DND-41 (cell line): ENCODE results near the gene MT1G.
A peak's percentile ranks its signal among the peaks of the same experiment; 100 is the strongest.

Source experiments
- ATAC-seq: fragments of 200-7000 bp; cut with Tn5 transposase; 3 replicates; pipeline ENCODE4 v1.9.1; 2021; ENCODE audit warnings: low read depth; ENCODE audit not compliant: insufficient read depth
- DNase-seq: peaks from one replicate; pipeline ENCODE4 v3.0.0-alpha.2; 2020
- H2AFZ ChIP-seq: 2 replicates; pipeline ENCODE4 v1.6.0; 2012; ENCODE audit warnings: low read depth, low read length
- H3K27ac ChIP-seq: 2 replicates; pipeline ENCODE4 v1.5.1; 2012; ENCODE audit warnings: low read length, inconsistent platforms
- H3K27me3 ChIP-seq: fragments of 200-600 bp; sonication (generic); 2 replicates; pipeline ENCODE4 v1.6.0; 2012; ENCODE audit warnings: low read length, mild to moderate bottlenecking, inconsistent platforms; ENCODE audit not compliant: insufficient read depth, poor library complexity
- H3K36me3 ChIP-seq: 2 replicates; pipeline ENCODE4 v1.5.1; 2012; ENCODE audit warnings: low read length, inconsistent platforms; ENCODE audit not compliant: insufficient read depth
- H3K4me1 ChIP-seq: 2 replicates; pipeline ENCODE4 v1.5.1; 2012; ENCODE audit warnings: mild to moderate bottlenecking, low read length; ENCODE audit not compliant: insufficient read depth
- H3K4me2 ChIP-seq: 2 replicates; pipeline ENCODE4 v1.6.0; 2012; ENCODE audit warnings: mild to moderate bottlenecking, moderate library complexity, low read length, inconsistent platforms; ENCODE audit not compliant: insufficient read depth
- H3K4me3 ChIP-seq, 2 experiments: fragments of 200-600 bp in 1 of 2; shearing (Covaris generic) in 1 of 2; 2 replicates each; pipeline ENCODE4 v1.5.1; 2012 to 2016; ENCODE audit warnings: inconsistent platforms in 2 of 2, low read length in 2 of 2, mild to moderate bottlenecking in 2 of 2, low read depth in 1 of 2, moderate library complexity in 1 of 2
- H3K79me2 ChIP-seq: 2 replicates; pipeline ENCODE4 v1.6.0; 2012; ENCODE audit warnings: low read length, inconsistent platforms; ENCODE audit not compliant: insufficient read depth
- H3K9ac ChIP-seq: 2 replicates; pipeline ENCODE4 v1.6.0; 2012; ENCODE audit warnings: low read depth, mild to moderate bottlenecking, inconsistent platforms, low read length, moderate library complexity
- H3K9me3 ChIP-seq: 2 replicates; pipeline ENCODE4 v1.5.1; 2012; ENCODE audit warnings: low read length, moderate library complexity, mild to moderate bottlenecking, inconsistent platforms; ENCODE audit not compliant: insufficient read depth, severe bottlenecking
- H4K20me1 ChIP-seq: 2 replicates; pipeline ENCODE4 v1.6.0; 2012; ENCODE audit warnings: low read length; ENCODE audit not compliant: insufficient read depth
- CTCF ChIP-seq: IDR thresholded peaks from 2 replicates; pipeline ENCODE4 v1.5.1; 2012; ENCODE audit warnings: borderline replicate concordance, low read length, moderate library complexity, mild to moderate bottlenecking; ENCODE audit not compliant: poor library complexity, severe bottlenecking; ENCODE audit errors: extremely low read depth
- EZH2 ChIP-seq: IDR thresholded peaks from 3 replicates; pipeline ENCODE4 v1.6.1; 2012; ENCODE audit warnings: borderline replicate concordance, low read depth, mild to moderate bottlenecking, moderate library complexity, low read length, inconsistent platforms; ENCODE audit not compliant: severe bottlenecking

Gene MT1G

GRCh38 chr16:56713794-56714193, 45.9 kb upstream of the MT1G start:
- Histone ChIP-seq H3K79me2 (peaks cover 8% of the 10 kb centered on the region; the same call in 1 of the 2 replicates), H4K20me1 (no peaks in the 10 kb centered on the region), H2AFZ (no peak overlapping the region), H3K4me2 (no peak overlapping the region), H3K27ac (no peak overlapping the region), H3K4me1 (peaks cover 26% of the 10 kb centered on the region), H3K9ac (no peak overlapping the region), H3K9me3 (no peaks in the 10 kb centered on the region), H3K27me3 (no peaks in the 10 kb centered on the region), H3K4me3 (no peak overlapping the region), H3K36me3 (no peaks in the 10 kb centered on the region)
- TF ChIP-seq CTCF: no peak
- TF ChIP-seq EZH2: no peak
- DNase-seq (no peak), ATAC-seq (no peak)

DNA sequence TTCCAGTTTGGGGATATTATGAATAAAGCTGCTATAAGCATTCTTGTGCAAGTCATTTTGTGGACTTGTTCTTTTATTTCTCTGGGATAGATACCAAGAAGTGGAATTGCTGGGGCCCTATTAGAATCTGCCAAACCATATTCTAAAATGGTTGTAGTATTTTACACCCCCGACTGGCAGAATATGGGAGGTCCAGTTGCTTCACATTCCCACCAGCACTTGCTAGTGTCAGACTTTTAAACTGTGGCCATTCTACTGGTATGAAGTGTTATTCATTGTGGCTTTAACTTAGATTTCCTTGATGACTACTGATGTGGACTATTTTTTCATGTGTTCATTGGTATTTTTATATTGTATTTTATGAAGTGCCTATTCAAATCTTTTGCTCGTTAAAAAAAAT, 44.0 kb upstream of the MT1G start:
- H3K27ac ChIP-seq: no peak overlapping the region
- H2AFZ ChIP-seq: no peak overlapping the region
- H3K9ac ChIP-seq: no peak overlapping the region
- no peak overlapping the region for H3K4me3 ChIP-seq
- H3K27me3 ChIP-seq: no peaks in the 10 kb centered on the region
- H3K79me2 ChIP-seq: peaks cover 8% of the 10 kb centered on the region; the same call in 1 of the 2 replicates
- H3K4me2 ChIP-seq: no peak overlapping the region
- no peaks in the 10 kb centered on the region for H3K9me3 ChIP-seq
- no peak for TF ChIP-seq EZH2
- TF ChIP-seq CTCF: no peak
- peaks cover 41% of the 10 kb centered on the region for H3K4me1 ChIP-seq
- DNase-seq: no peak
- no peaks in the 10 kb centered on the region for H4K20me1 ChIP-seq
- no peak for ATAC-seq
- H3K36me3 ChIP-seq: no peaks in the 10 kb centered on the region

- Histone ChIP-seq H3K9ac (peak overlapping the region; percentile 69), H3K79me2 (peaks cover 8% of the 10 kb centered on the region; the same call in 1 of the 2 replicates), H3K4me2 (peak overlapping the region; percentile 74), H3K9me3 (no peaks in the 10 kb centered on the region), H2AFZ (peak overlapping the region; percentile 64), H3K36me3 (no peaks in the 10 kb centered on the region), H3K4me1 (peaks cover 41% of the 10 kb centered on the region), H3K27me3 (no peaks in the 10 kb centered on the region), H3K27ac (peak overlapping the region; percentile 99), H3K4me3 (peak overlapping the region; percentile 1 to 57; a peak in 2 of 4 replicates), H4K20me1 (no peaks in the 10 kb centered on the region)
- ATAC-seq: no peak
- TF ChIP-seq CTCF (no peak), EZH2 (no peak)
- DNase-seq: no peak
These were observed 42.4 kb upstream of the MT1G start for GRCh38 chr16:56710181-56710737.
